Activated naive CD8-positive, alpha-beta T cell treated with anti-CD3 and anti-CD28 coated beads, Interleukin-2, amount 50 U/mL, for 16 hours (primary cell): Measurements from ENCODE around the gene ARAP1.

Experiments used
- DNase-seq: peaks from one replicate; pipeline ENCODE4 v3.0.0-alpha.2; 2020; ENCODE audit warnings: low read depth, low spot score

ARAP1 gene

GRCh38 chr11:72724851-72725723, 27.1 kb downstream of the ARAP1 start:
- peak; percentile 55 for DNase-seq

GRCh38 chr11:72724021-72724551, 28.1 kb downstream of the ARAP1 start:
- DNase-seq, result no peak

GRCh38 chr11:72723508-72723907, 28.7 kb downstream of the ARAP1 start:
- no peak for DNase-seq

- peak; percentile 54 for DNase-seq
Measured at GRCh38 chr11:72722050-72722748, 30.0 kb downstream of the ARAP1 start.

GRCh38 chr11:72721689-72722049, 30.5 kb downstream of the ARAP1 start:
- no peak for DNase-seq

GRCh38 chr11:72721276-72721675, 30.9 kb downstream of the ARAP1 start:
- no peak for DNase-seq

DNA sequence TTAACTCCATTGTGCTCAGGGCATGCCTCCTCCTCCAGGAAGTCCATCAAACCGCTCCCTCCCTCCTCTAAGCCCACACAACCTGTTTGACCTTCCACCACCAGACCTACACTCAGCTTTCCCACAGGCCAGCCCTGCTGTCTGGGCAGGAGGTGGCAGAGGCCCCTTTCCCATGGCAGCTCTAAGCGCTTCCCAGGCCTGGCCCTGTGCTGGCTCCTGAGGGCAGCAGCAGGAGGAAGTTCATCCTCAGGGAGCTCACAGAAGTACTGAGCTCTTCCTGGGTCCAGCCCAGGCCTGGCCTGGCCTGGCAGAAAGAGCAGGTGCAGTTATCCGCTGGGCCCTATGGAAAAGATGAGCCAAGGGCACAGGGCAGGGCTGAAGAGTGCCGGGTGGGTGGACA, 31.4 kb downstream of the ARAP1 start:
- no peak for DNase-seq

DNA sequence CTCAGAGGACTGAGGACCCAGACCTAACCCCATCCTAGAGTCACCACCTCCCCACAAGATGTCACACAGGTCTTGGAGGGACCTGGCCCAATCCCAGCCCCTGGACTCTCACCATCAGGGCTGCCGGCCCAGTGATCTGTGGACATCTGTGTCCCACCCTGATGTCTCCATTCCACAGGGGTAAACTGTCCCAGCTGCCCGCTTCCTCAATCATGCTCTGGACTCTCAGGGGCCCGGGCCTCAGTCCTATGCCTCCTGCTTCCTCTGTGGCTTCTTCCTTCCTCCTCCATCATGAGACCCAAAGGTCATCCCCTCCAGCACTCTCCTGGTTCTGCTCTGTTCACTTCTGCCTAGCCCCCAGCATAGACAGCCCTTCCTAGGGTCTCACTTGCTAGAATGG, 32.2 kb downstream of the ARAP1 start:
- no peak for DNase-seq

GRCh38 chr11:72719551-72719950, 32.7 kb downstream of the ARAP1 start:
- DNase-seq, result no peak

DNA sequence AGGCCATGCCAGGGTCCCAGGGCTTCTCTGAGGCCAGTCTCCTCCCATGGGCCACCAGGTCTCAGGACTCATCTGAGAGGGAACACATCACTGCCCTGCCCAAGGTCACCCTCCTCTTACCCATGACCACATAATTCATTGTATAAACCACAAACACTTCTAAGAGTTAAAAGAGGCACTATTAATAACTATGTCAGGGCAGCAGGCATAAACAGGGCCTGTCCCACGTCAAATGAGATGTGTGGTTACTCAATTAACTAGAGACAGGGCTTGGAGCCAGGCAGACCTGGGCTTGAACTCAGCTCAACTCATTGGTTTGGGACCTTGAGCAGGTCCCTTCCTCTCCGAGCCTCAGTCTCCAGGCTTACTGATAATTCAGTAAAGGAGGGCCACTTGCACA, 33.1 kb downstream of the ARAP1 start:
- DNase-seq, result no peak

- no peak for DNase-seq
Measured at GRCh38 chr11:72718101-72718501, 34.1 kb downstream of the ARAP1 start.

DNA sequence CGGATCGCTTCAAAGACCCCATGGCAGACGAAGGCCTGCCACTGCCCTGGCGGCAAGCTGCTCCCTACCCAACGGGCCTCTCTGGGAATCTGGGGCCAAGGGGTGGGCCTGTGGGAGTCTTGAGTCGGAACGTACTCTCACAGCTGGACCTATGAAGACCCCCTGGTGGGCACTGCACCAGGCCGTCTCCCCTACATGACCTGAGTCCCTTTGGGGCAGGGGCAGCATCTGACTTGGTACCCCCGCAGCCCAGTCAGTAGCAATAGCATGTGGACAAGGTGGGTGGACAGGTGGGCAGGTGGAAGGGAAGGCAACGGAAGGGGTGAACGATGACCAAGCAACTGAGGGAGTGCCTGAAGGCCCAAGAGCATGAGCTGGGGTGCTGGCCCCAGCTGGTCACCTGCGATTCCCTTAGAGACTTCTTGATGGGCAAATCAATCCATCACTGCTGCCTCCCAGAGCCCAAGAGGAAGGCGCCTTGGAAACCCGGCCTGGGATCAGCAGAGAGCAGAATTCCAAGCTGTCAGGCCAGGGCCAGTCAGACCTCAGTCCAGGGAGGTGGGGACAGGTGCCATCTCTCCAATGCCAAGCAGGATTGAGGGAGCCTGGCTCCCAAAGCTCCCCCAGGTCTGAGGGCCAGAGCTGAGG, 35.3 kb downstream of the ARAP1 start:
- DNase-seq, result no peak

GRCh38 chr11:72716290-72716689, 35.9 kb downstream of the ARAP1 start:
- no peak for DNase-seq

DNA sequence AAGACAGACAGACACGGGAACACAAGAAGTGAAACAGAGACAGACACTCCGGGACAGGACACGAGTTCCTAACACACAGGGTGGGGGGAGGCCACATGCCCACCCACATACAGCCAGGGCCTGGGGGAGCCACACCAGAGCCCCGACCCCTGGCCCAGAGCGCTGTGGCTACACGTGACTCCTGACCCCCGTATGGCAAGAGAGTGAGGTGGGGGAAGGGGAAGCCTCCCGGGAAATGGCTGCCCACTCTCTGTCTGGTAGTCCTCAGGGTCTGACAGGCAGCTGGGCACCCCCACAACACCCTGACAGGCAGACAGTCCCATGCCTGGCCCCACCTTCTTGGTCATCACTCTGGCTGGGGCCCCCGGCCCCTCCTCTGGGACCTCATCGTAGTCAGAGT, 39.4 kb downstream of the ARAP1 start:
- DNase-seq, result no peak

GRCh38 chr11:72712168-72712751, 39.9 kb downstream of the ARAP1 start:
- DNase-seq, result no peak

DNA sequence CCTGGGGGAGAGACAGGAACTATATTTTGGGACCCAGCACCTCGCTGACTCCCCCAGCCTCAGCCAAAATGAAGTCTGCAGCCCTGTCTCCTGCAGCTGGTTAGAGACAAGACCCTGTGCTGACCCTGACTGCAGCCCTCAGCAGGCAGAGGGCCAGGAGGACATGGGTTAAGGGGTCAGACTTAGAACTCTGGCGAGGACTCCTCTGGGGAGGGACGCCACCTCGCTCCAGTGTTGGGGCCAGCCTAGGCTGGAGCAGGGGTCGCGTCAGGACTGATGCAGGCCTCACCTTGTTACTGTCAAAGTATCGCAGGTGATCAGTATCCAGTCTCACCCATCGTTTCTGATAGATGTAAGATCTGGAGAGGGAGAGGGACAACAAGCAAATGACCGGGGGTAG, 41.1 kb downstream of the ARAP1 start:
- no peak for DNase-seq

DNA sequence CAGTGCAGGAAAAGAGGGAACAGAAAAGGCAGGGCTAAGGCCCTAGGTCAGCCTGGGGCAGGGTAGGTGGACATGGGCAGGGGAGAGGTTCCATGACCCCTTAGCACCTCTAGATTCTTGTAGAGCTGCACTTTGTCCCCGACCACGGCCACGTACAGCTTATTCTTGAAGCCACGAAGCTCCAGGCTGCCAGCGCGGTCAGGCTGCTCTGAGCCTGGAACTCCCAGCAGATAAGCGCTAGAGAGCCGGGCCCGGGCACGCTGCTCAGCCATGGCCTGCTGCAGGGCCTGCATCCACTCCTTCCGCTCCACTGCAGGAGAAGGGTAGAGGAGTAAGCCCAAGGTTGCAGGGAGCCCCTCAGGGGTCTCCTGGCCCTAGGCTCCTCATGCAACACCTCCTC, 41.9 kb downstream of the ARAP1 start:
- DNase-seq, result no peak

GRCh38 chr11:72709478-72710238, 42.5 kb downstream of the ARAP1 start:
- DNase-seq, result no peak

DNA sequence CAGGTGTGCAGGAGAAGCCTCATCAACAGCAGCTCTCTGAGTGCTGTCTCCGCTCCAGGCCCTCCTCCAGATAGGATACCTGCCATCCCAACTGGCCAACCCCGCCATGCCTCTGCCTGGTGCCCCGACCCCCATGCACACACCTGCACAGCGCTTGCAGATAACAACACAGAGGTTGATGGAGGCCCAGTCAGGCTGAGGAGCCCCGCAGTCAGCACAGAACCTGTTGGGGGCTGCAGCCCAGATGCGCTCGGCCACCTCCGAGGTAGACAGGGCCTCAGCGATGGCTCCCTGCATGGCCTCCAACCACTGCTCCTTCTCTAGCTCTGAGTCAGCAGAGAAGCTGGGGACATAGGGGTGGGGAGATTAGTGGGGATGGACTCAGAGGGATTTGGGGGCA, 45.2 kb downstream of the ARAP1 start:
- no peak for DNase-seq

DNA sequence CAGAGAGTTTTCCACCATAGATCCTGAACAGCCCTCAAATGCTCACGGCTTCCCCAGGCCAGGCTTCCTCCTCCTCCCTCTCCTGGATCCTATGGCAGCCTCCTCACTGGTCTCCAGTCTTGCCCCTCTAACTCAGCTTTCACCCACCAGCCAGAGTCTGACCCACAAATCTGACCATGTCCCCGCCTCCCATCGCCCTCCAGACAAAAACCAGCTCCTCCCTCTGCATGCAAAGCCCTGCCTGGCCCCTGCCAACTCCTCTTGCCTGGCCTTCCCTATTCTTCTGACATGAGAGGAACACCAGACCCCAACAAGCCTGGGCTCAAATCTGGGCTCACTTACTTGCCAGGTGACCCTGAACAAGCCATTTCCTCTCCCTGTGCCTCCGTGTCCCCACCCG, 45.6 kb downstream of the ARAP1 start:
- DNase-seq, result no peak
